Thyroid gland (tissue), 4 donors: ENCODE results near the gene PRRC1. TPM values are rescaled to one million over a fixed set of nuclear protein-coding genes. Genes with fewer than 3 reads are reported as not detected.

Source experiments
- DNase-seq, 2 donors: peaks; one replicate each; pipeline ENCODE4 v3.0.0-alpha.2; 2019
- H3K27ac ChIP-seq, 3 donors: fragments of 200-600 bp; sonication (generic); 1 replicate in 2 of 3; 2 replicates in 1 of 3; pipeline ENCODE4 v1.5.1; 2016 to 2019; ENCODE audit warnings: mild to moderate bottlenecking in 1 of 3, moderate library complexity in 1 of 3
- H3K27me3 ChIP-seq: fragments of 200-600 bp; sonication (generic); one replicate; pipeline ENCODE4 v1.5.1; 2019
- H3K36me3 ChIP-seq, 2 donors: fragments of 200-600 bp; sonication (generic); one replicate each; pipeline ENCODE4 v1.5.1; 2016 to 2019
- H3K4me1 ChIP-seq, 2 donors: fragments of 200-600 bp; sonication (generic); one replicate each; pipeline ENCODE4 v1.5.1; 2017 to 2019
- H3K4me3 ChIP-seq, 3 donors: fragments of 200-600 bp; sonication (generic); replicated peaks in 1 of 3; 1 replicate in 2 of 3; 2 replicates in 1 of 3; pipeline ENCODE4 v1.5.1; 2016; ENCODE audit warnings: mild to moderate bottlenecking in 1 of 3
- H3K9me3 ChIP-seq: fragments of 200-600 bp; sonication (generic); one replicate; pipeline ENCODE4 v1.5.1; 2017
- POLR2A ChIP-seq, 2 donors: fragments of 450-650 bp; IDR thresholded peaks; one replicate each; pipeline ENCODE4 v1.6.1; 2017; ENCODE audit warnings: antibody characterized with exemption in 2 of 2, mild to moderate bottlenecking in 2 of 2, moderate library complexity in 1 of 2
- WGBS, 2 donors: methylation state at CpG; one replicate each; pipeline ENCODE4 v1.1.5; 2017; 5-methylcytosine and 5-hydroxymethylcytosine counted together
- intact Hi-C: fragments of 100-400 bp; cut with DNase I; formaldehyde crosslinking; loops from one replicate; pipeline ENCODE4 v1.15.1; 2023
- total RNA-seq, 4 donors: library from RNA; depleted of rRNA; stranded (reverse); fragments of >200 nt; gene quantifications; one replicate each; pipeline ENCODE4 v1.2.3, GENCODE V29; 2016
- TF ChIP-seq, protein P1 (sequence below), 6 experiments: fragments of 200-600 bp in 3 of 6; fragments of 450-650 bp in 3 of 6; sonication (generic) in 3 of 6; IDR thresholded peaks; one replicate each; pipeline ENCODE4 v1.5.1; 2016 to 2019; ENCODE audit warnings: antibody characterized with exemption in 6 of 6, mild to moderate bottlenecking in 2 of 6, inconsistent platforms in 1 of 6, moderate library complexity in 1 of 6

The PRRC1 gene
- total RNA-seq, 4 donors from 2014 or later, result 47.4 to 79.0 (median 70.9) TPM

- H3K4me3 ChIP-seq, result no peak overlapping the region
- H3K27me3 ChIP-seq, result no peaks in the 10 kb centered on the region
- 93 to 96% methylated on average over 3 of the region's 3 CpGs for WGBS, 2 donors
- DNase-seq, result no peak
- no peaks in the 10 kb centered on the region for H3K36me3 ChIP-seq
- H3K9me3 ChIP-seq, result no peaks in the 10 kb centered on the region
- H3K4me1 ChIP-seq, result peaks cover 12 to 13% of the 10 kb centered on the region in 2 donors
- H3K27ac ChIP-seq, result no peak overlapping the region
- no peak for TF ChIP-seq POLR2A (IDR thresholded peaks at IDR 0.05)
- TF ChIP-seq, protein P1, sequence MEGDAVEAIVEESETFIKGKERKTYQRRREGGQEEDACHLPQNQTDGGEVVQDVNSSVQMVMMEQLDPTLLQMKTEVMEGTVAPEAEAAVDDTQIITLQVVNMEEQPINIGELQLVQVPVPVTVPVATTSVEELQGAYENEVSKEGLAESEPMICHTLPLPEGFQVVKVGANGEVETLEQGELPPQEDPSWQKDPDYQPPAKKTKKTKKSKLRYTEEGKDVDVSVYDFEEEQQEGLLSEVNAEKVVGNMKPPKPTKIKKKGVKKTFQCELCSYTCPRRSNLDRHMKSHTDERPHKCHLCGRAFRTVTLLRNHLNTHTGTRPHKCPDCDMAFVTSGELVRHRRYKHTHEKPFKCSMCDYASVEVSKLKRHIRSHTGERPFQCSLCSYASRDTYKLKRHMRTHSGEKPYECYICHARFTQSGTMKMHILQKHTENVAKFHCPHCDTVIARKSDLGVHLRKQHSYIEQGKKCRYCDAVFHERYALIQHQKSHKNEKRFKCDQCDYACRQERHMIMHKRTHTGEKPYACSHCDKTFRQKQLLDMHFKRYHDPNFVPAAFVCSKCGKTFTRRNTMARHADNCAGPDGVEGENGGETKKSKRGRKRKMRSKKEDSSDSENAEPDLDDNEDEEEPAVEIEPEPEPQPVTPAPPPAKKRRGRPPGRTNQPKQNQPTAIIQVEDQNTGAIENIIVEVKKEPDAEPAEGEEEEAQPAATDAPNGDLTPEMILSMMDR (IDR thresholded peaks at IDR 0.05), result no peak
- intact Hi-C loops, result no loop called here
These were observed 85.0 kb downstream of the PRRC1 start for GRCh38 chr5:127602481-127602880.

DNA sequence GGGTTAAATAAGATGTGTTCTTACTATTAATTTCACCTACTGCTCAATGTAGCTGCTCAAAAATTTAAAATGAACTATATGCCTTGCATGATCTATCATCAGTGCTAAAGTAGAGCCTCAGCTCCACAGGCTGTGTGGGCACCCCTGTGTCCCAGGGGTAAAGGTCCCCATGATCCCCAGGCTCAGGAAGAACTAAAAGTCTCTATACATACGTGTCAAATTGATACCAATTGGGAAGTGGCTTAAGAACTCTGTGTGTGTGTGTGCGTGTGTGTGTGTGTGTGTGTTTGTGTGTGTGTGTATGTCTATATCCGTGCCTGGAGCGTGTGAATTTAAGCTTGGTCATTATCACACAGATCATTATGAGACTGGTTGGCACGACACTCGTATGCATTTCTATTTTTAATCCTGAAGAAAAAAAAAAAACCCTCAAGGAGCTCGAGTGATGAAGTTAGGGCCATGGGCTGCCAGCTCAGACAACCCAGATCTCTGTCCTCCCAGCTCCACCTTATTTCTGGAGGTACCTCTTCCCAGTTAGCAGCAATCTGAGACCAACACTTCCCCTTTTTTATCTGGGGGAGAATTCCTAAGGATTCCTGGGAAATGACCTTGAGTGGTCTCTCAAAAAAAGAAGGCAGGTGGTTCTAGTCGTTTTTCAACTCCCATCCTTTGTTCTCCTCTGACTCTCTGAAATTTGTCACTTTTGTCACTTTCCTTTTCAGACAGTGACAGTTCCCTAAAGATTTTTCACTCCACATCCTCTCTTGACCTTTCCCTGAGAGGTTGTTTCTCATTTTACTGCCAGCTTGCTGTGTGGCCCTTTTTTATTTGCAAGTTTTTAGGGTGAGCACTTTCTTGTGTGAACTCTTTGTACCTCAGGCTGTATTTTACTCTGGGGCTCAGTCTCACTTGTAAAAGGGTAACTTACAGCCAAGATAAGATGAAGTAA, 85.7 kb downstream of the PRRC1 start:
- Histone ChIP-seq H3K27ac (no peak overlapping the region), H3K4me1 (peaks cover 12 to 13% of the 10 kb centered on the region in 2 donors), H3K27me3 (no peaks in the 10 kb centered on the region), H3K36me3 (no peaks in the 10 kb centered on the region), H3K9me3 (no peaks in the 10 kb centered on the region), H3K4me3 (no peak overlapping the region)
- intact Hi-C loops, result no loop called here
- 59 to 63% methylated on average over 8 of the region's 8 CpGs for WGBS, 2 donors
- no peak for DNase-seq
- TF ChIP-seq, protein P1 (IDR thresholded peaks at IDR 0.05), result no peak
- TF ChIP-seq POLR2A (IDR thresholded peaks at IDR 0.05), result no peak

Other genes with a start within 250 kb of the PRRC1 start
- 1 to 10 TPM in 1 of 4 donors, under 1 TPM in 2, not detected in 1; under 0.01 to 2.3 (median 0.42) TPM for gene MEGF10, start 226.8 kb upstream of the PRRC1 start, total RNA-seq
- gene CTXN3, start 131.4 kb downstream of the PRRC1 start, total RNA-seq, result not detected
- 1 to 10 TPM in 1 of 4 donors, not detected in 3; 1.3 TPM for gene CCDC192, start 185.8 kb downstream of the PRRC1 start, total RNA-seq